GM12878 (cell line): ENCODE data around the gene MDH1. TPM values are rescaled to one million over a fixed set of nuclear protein-coding genes. Genes with fewer than 3 reads are reported as not detected.

ENCODE experiments used
- FOS ChIP-seq: IDR thresholded peaks from 3 replicates; pipeline ENCODE4 v1.6.1; 2011; ENCODE audit warnings: borderline replicate concordance; ENCODE audit not compliant: insufficient read length; ENCODE audit errors: extremely low read depth
- GATAD2B ChIP-seq: fragments of 450-650 bp; conservative IDR thresholded peaks from 2 replicates; pipeline ENCODE4 v1.6.1; 2017; ENCODE audit warnings: low read depth, mild to moderate bottlenecking, moderate library complexity
- MXI1 ChIP-seq: fragments of 150-350 bp; IDR thresholded peaks from 2 replicates; pipeline ENCODE4 v1.6.1; 2011; ENCODE audit warnings: low read depth, mild to moderate bottlenecking, inconsistent platforms, low read length, improper control_type of control experiment
- RAD21 ChIP-seq: IDR thresholded peaks from 2 replicates; pipeline ENCODE4 v1.6.1; 2011; ENCODE audit warnings: mild to moderate bottlenecking, low read depth, low read length, moderate library complexity; ENCODE audit not compliant: insufficient read depth
- polyA plus RNA-seq, 11 experiments: library from polyadenylated mRNA; depleted of rRNA in 4 of 11; unstranded in 6 of 11; stranded (reverse) in 5 of 11; fragments of >200 nt; fragmentation: Nextera tagmentation in 4 of 11; fragmentation: Illumina TruSeq in 1 of 11; extraction: Ambion mirVana in 4 of 11; extraction: Trizol in 1 of 11; gene quantifications; 1 replicate in 1 of 11; 2 replicates in 10 of 11; pipeline versions ENCODE4 v1.2.1 to v1.2.3, GENCODE V29; 2011 to 2016; ENCODE audit warnings: inconsistent platforms in 2 of 11, missing spikeins in 2 of 11, low read depth in 1 of 11
- total RNA-seq, 4 experiments: library from RNA; depleted of rRNA in 3 of 4; stranded (reverse); fragments of >200 nt in 3 of 4; fragmentation: Illumina TruSeq in 1 of 4; extraction: Trizol in 1 of 4; gene quantifications; 2 replicates each; pipeline versions ENCODE4 v1.2.1 to v1.2.3, GENCODE V29; 2013 to 2021
- TF ChIP-seq, protein P1 (sequence below): IDR thresholded peaks from 2 replicates; pipeline ENCODE4 v1.6.1; 2011; ENCODE audit warnings: low read depth, mild to moderate bottlenecking, low read length, moderate library complexity, borderline replicate concordance; ENCODE audit errors: extremely low read depth
- TF ChIP-seq, protein P2 (sequence below): IDR thresholded peaks from 2 replicates; pipeline ENCODE4 v1.6.1; 2012; ENCODE audit warnings: improper control_type of control experiment, low read depth, low read length; ENCODE audit not compliant: insufficient replicate concordance
- TF ChIP-seq, protein P3 (sequence below): fragments of 450-650 bp; IDR thresholded peaks from 2 replicates; pipeline ENCODE4 v1.6.1; 2017; ENCODE audit warnings: mild to moderate bottlenecking, moderate library complexity

Gene MDH1
- total and polyA plus RNA-seq, 10 of the 15 experiments (the other 5 are each of a cell fraction or from before 2014, with no cell fraction given) = 254 to 1,581 (median 440) TPM

DNA sequence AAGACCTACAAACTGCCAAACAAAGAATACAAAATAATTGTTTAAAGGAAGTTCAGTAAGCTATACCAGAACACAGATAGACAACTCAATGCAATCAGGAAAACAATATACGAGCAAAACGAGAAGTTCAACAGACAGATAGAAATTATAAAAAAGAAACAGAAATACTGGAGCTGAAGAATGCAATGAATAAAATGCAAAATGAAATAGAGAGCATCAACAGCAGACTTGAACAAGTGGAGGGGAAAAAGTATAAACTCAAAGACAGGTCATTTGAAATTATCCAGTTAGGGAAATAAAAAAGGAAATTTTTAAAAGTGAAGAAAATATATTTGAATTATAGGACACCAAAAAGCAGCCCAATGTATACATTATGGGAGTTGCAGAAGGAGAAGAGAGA is 43.6 kb downstream of the MDH1 start (continued):
- TF ChIP-seq, protein P1, sequence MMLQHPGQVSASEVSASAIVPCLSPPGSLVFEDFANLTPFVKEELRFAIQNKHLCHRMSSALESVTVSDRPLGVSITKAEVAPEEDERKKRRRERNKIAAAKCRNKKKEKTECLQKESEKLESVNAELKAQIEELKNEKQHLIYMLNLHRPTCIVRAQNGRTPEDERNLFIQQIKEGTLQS = no peak
- TF ChIP-seq RAD21 (no peak), MXI1 (no peak), FOS (no peak), GATAD2B (no peak)
- TF ChIP-seq, protein P2, sequence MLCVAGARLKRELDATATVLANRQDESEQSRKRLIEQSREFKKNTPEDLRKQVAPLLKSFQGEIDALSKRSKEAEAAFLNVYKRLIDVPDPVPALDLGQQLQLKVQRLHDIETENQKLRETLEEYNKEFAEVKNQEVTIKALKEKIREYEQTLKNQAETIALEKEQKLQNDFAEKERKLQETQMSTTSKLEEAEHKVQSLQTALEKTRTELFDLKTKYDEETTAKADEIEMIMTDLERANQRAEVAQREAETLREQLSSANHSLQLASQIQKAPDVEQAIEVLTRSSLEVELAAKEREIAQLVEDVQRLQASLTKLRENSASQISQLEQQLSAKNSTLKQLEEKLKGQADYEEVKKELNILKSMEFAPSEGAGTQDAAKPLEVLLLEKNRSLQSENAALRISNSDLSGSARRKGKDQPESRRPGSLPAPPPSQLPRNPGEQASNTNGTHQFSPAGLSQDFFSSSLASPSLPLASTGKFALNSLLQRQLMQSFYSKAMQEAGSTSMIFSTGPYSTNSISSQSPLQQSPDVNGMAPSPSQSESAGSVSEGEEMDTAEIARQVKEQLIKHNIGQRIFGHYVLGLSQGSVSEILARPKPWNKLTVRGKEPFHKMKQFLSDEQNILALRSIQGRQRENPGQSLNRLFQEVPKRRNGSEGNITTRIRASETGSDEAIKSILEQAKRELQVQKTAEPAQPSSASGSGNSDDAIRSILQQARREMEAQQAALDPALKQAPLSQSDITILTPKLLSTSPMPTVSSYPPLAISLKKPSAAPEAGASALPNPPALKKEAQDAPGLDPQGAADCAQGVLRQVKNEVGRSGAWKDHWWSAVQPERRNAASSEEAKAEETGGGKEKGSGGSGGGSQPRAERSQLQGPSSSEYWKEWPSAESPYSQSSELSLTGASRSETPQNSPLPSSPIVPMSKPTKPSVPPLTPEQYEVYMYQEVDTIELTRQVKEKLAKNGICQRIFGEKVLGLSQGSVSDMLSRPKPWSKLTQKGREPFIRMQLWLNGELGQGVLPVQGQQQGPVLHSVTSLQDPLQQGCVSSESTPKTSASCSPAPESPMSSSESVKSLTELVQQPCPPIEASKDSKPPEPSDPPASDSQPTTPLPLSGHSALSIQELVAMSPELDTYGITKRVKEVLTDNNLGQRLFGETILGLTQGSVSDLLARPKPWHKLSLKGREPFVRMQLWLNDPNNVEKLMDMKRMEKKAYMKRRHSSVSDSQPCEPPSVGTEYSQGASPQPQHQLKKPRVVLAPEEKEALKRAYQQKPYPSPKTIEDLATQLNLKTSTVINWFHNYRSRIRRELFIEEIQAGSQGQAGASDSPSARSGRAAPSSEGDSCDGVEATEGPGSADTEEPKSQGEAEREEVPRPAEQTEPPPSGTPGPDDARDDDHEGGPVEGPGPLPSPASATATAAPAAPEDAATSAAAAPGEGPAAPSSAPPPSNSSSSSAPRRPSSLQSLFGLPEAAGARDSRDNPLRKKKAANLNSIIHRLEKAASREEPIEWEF = no peak
- TF ChIP-seq, protein P3, sequence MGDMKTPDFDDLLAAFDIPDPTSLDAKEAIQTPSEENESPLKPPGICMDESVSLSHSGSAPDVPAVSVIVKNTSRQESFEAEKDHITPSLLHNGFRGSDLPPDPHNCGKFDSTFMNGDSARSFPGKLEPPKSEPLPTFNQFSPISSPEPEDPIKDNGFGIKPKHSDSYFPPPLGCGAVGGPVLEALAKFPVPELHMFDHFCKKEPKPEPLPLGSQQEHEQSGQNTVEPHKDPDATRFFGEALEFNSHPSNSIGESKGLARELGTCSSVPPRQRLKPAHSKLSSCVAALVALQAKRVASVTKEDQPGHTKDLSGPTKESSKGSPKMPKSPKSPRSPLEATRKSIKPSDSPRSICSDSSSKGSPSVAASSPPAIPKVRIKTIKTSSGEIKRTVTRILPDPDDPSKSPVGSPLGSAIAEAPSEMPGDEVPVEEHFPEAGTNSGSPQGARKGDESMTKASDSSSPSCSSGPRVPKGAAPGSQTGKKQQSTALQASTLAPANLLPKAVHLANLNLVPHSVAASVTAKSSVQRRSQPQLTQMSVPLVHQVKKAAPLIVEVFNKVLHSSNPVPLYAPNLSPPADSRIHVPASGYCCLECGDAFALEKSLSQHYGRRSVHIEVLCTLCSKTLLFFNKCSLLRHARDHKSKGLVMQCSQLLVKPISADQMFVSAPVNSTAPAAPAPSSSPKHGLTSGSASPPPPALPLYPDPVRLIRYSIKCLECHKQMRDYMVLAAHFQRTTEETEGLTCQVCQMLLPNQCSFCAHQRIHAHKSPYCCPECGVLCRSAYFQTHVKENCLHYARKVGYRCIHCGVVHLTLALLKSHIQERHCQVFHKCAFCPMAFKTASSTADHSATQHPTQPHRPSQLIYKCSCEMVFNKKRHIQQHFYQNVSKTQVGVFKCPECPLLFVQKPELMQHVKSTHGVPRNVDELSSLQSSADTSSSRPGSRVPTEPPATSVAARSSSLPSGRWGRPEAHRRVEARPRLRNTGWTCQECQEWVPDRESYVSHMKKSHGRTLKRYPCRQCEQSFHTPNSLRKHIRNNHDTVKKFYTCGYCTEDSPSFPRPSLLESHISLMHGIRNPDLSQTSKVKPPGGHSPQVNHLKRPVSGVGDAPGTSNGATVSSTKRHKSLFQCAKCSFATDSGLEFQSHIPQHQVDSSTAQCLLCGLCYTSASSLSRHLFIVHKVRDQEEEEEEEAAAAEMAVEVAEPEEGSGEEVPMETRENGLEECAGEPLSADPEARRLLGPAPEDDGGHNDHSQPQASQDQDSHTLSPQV = no peak
